ENCODE data around the gene ABLIM3.

DNA sequence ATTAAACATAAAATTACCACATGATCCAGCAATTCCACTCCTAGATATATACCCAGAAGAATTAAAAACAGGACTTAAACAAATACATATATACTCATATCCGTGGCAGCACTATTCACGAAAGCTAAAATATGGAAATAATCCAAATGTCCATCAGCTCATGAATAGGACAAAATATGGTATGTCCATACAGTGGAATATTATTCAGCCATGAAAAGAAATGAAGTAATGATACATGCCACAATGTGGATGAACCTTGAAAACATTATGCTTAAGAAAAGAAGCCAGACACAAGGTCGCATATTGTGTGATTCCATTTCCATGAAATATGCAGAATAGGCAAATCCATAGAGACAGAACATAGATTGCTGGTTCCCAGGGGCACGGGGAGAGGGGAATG is 105.6 kb downstream of the ABLIM3 start:
- TF ChIP-seq SIN3A (IDR thresholded peaks at IDR 0.05; ENCODE audit: borderline replicate concordance, insufficient read depth, low read length) (no peak), TAF1 (IDR thresholded peaks at IDR 0.05; ENCODE audit: borderline replicate concordance, insufficient read depth, low read length) (no peak)
